UCSD-AML1 (cell line): ENCODE data around the gene MATN3.

ENCODE experiments used
- DNase-seq: peaks from one replicate; lab custom pipeline; 2025; ENCODE audit not compliant: unreplicated experiment; lab: John Stamatoyannopoulos, UW

Gene MATN3

DNA sequence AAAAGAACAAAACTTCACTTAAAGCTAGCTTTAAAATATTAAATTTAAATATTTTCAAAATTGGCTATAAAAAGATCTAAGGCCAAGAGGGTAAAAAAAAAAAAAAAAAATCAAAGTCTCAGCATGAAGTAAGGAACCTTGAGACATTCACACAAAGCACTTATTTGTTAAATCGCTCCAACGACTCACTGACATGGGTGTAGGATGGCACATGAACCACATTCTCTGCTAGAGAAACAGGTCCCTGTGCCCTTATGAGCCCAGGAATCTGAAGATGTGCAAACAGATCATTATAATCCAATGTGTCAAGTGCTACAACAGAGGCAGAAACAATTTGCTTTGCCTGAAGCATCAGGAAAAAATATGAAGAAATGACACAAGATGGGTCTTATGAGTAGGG is 25.2 kb upstream of the MATN3 start:
- DNase-seq: no peak

DNA sequence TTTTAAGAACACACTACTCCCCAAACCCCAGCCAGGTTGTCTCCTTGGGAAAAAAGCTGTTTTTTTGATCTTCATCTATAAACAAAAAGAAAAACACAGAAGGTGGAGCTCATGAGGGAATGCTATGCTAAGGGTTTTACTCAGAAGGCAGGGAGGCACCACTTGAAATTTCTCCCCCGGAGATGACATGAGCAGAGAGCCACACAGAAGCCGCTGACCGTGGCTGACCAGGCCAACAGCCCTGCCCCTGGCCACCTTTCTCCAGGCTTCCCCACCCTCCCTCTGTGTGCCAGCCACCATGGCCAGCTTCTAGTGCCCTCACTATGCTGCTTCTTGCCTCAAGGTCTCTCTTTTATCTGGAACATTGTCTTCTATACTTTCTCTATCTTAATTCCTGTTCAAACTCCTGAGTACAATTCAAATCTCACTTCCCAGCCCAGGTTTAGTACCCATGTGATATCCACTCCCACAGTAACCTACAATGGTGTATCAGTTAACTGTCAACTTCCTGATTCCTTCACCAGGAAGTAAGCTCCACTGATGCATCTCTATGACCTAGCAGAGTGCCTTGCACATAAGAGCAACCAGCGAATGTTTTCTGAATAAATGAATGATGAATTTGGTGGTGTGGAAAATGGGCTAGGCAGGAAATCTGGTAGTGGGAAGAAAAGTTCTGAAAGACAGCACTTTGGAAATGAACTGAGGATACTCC is 23.6 kb upstream of the MATN3 start:
- no peak for DNase-seq

DNA sequence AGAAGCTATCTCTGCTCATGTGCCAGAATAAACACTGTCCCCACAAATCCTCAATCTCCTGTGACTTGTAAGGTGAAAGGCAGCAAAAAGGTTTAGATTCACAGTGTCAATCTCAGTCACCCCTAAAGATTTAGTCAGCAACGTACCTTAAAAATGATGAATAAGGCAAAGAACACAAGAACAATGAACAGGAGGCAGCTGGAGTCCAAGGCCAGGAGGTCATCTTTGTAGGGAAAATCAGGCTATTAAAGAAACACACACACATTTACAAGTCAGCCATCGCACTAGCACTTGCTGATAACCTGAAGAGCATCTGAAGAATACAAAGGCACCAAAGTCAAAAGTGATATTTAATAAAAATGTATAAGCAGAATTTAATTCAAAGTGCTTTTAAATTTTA is 22.4 kb upstream of the MATN3 start:
- DNase-seq: no peak

DNA sequence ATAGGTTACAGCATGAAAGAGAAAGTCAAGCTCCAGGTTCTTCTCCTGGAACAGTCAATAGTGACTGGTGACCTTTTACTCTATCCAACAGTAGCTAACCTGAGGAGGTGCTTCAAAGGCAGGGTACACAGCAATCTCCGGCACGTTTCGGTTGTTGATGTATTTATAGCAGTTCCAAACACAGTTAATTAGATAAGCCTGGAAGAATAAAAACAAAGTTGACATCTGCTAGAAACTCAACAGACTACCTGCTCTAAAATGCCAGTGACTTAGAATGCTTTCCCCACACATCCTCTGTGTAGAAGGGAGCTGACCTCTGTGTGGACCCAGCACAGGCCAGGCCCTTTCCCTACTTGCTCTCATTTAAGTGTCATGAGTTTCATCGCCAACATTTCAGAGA is 21.8 kb upstream of the MATN3 start:
- no peak for DNase-seq

DNA sequence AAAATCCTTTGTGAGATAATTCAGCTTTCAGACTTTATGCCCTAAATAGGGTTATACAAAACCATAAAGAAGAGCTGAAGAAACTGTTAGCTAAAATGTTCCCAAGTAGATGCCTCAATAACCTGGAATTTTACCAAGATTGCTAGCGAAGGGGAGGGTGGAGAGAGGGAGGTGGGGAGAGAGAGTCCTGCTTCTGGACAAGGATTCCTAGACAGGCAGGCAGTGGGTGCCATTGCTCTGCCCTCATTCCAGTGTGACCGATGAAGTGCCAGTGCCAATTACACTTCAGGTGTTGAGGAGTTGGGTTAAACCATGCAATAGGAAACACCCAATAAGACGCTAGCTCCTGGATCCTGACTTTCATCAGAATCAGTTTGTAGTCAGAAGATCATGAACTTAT is 20.9 kb upstream of the MATN3 start:
- no peak for DNase-seq

DNA sequence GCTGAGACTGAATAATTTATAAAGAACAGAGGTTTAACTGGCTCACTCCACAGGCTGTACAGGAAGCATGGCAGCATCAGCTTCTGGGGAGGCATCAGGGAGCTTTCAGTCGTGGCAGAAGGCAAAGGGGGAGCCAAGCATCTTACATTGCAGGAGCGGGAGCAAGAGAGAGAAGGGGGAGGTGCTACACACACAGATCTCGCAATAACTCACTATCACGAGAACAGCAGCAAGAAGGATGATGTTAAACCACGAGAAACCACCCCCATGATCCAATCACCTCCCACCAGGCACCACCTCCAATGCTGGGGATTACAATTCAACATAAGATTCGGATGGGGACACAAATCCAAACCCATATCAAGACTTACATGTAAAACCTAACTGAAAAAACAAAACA is 17.8 kb upstream of the MATN3 start:
- no peak for DNase-seq

DNA sequence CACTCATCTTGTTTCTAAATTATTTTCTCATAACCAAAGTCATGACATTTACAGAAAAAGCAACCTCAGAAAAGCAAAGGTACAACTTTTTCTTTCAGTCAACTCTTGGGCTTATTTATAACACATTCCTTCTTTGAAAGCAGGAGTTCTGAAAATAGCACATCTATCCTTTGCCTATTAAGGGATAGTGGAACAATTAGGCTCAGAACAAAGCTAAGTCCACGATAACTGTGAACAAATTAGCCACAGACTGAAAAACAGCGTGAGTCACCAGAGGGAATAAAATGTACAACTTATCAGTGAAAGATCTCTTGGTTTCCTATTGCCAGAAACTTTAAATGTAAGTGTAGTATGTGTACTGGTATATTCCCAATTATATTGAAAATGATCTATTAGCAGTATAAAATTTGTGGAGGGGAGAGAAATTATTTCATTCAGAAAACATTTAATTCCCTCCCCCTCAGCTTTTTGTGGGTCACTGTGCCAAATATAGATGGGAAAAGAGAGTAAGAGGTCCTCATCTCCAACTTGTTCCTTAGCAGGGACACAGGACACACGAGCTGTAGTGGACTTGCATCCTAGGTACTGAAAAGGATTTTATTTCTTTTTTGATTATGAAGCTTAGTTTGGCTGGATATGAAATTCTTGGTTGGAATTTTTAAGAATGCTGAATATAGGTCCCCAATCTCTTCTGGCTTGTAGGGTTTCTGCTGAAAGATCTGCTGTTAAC is 15.4 kb upstream of the MATN3 start:
- DNase-seq: no peak

DNA sequence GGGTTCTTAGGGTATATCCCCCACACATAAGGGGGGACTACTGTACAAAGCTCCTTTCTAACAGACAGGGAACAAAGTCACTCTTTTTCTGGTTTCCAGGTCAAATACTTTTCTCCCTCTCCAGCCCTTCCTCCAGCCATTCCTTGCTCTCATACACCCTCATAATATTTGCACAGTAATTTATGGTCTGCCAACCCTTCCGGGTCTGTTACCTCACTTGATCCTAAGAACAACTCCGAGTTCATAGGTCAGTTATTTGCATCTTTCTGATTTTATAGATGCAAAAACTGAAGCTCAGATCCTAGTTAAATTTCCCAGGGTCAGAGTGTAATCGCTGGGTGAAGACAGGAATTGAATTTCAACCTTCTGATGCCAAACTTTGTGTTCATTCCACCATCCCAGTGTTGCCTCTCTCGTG is 14.8 kb upstream of the MATN3 start:
- DNase-seq: no peak

DNA sequence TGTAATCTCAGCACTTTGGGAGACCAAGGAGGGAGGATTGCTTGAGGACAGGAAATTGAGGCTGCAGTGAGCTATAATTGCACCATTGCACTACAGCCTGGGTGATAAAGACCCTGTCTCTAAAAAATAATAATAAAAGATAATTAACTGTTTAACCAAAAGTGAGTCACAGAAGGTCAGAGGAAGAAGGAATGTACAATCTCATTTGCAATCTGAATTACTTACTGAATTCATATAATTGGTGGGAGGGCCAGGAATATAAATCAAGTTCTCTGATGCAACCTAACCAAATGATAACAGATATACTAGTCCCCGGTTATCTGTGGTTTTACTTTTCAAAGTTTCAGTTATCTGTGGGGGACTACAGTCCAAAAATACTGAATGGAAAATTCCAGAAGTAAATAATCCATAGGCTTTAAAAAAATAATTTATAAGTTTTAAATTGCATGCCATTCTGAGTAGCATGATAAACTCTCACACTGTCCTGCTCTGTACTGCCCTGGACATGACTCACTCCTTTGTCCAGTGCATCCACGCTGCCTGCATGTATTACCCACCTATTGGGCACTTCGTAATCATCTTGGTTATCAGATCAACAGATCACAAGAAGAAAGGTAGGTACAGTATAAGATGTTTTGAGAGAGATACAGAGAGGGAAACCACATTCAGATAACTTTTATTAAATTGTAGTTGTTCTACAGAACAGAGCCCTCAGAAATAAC is 12.8 kb upstream of the MATN3 start:
- no peak for DNase-seq

DNA sequence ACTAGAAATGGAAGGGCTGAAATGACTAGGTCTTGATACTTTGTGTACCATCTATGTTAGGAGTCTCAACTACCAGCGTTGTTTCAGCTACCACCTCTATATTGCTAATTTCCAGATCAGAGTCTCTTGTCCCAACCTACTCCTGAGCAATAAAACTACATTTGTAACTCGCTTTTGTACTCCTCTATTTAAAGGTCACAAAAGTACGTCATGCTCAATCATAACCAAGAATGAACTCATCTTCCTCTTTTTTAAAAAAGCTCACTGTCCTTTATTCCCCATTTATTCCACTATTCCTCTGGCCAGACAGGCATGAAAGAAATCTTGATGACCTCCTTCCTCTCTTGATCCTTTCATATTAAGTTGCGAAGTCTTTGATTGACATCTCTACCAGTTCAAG is 11.2 kb upstream of the MATN3 start:
- DNase-seq: no peak

DNA sequence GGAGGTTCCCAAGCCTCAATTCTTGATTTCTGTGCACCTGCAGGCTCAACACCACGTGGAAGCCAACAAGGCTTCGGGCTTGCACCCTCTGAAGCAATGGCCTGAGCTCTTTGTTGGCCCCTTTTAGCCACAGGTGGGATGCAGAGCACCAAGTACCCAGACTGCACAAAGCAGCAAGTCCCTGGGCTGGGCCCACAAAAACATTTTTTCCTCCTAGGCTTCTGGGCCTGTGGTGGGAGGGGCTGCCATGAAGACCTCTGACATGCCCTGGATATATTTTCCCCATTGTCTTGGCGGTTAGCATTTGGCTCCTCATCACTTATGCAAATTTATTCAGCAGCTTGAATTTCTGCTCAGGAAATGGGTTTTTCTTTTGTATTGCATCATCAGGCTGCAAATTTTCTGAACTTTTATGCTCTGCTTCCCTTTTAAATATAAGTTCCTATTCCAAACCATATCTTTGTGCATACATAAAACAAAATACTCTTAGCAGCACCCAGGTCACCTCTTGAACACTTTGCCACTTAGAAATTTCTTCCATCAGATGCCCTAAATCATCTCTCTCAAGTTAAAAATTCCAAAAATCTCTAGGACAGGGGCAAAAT is 9.0 kb upstream of the MATN3 start:
- no peak for DNase-seq

DNA sequence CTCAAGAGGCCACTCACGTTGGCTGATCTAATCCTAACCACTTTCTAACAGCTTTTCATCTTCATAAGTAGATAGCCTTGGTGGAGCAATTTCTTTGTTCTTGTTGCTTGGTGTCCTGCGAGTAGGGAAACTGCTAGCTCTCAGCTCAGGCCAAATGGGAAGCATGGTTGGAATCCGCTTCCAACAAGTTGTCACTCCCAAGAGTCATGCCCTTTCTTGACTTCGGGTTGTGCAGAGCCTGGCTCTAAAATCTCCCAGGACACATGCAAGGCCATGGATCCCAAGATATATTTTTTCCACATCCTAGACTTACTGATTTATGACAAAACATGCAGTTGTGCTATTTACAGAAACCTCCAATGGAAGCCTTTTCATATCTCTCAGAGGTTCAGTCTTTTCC is 7.3 kb upstream of the MATN3 start:
- DNase-seq: no peak

DNA sequence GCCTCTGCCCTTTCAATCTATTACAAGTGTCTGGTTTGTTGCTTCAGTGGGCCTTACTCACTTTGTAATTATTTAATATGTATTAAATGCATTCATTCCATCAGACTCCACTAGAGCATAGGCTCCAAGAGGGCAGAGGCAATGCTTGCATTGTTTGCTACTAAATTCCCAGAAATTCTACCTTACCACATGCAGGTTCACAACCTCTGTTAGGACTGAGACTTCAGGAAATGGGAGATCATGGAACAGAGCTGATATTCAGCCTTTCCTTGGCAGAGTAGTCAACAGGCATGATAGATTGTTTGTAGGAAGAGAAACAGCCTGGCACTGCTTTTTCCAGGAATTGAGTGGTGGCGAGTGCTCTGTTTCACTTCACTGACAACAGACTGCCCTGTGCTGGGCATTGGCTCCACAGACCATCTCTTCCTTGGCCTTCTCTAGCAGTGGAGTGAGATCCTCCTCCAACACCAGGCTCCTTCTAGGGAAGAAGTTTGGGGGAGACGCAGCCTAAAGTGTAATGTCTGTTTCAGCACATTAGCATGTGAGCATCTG is 6.2 kb upstream of the MATN3 start:
- no peak for DNase-seq

DNA sequence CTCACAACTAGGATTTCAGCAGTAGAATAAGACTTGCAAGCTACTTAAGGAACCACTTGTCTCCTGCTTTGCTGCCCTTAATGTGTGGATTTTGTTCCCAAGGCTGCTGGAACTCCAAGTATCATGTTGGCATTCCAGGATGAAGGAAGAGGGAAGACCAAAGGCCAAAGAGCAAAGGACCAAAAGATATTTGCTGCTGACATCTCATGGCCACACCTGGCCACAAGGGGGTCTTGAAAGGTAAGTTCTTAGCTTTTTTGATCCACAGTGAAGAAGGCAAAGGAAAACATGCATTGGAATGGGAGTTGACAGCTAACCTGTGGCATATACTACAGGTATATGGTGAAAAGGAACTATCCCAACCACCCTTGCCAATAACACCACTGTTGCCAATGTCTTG is 3.9 kb upstream of the MATN3 start:
- DNase-seq: no peak

DNA sequence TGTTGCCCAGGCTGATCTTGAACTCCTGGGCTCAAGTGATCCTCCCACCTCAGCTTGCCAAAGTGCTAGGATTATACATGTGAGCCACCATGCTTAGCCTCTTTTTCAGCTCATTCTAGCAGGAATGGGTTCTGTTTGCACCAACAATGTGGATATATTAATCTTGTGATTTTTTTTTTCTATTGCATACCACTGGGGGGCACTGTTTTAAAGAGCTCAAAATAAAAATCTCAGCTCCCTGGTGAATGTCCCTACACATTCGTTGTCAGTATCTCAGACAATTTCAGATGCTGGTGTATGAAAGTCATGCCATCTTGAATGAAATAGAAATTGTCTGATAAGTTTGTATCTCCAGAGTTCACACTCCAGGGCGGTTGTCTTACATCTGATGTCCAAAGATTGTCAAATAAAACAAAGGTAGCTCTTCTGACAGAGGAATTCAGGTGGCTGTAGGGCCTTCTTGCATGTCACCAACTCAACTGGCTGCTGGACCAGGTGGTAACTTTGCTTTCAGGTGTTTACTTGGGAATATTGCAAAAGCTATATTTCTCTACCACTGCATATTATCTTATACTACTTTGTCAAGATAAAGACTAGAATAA is 3.1 kb upstream of the MATN3 start:
- no peak for DNase-seq

DNA sequence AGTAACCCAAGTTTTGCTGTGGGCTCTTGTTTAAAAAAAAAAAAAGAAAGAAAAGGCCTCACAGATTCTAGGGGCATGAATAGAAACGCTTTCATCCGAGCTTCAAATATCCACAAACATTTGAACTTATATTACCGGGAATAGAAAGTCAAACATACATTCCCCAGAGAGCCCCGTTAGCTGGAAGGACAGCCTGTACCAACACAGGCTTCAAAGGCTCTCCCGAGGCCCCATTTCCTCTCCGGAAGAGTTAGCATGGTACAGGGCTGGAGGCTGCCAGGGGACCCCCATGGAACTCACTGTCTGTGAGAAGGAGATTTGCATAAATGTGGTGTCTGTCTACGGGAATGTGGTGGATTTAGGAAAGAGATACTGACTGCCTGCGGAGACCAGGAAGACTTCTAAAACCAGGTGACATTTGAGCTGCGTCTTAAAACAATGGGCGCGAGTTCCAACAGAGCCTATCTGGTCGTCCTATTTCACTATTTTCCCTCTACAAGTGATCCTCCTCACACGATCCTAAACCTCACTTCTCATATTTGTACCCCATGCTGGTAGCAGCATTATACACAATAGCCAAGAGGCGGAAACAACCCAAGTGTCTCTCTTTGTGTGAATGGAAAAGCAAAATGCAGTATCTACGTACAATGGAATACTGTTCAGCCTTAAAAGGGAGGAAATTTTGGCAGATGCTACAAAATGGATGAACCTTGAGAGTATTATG is 820 bp upstream of the MATN3 start:
- DNase-seq: no peak

DNA sequence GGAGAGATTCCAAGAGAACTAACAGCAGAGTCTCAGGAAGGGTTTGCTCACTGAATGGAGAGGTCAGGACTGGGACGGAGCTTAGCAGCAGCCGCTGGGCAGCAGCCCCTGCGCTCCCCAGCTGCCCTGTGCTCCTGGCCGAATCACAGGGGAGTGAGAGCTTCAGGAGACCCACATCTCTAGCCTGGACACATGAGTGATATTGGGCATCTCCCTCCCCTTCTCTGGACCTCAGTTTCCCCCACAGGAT is 511 bp downstream of the MATN3 start:
- DNase-seq: no peak

DNA sequence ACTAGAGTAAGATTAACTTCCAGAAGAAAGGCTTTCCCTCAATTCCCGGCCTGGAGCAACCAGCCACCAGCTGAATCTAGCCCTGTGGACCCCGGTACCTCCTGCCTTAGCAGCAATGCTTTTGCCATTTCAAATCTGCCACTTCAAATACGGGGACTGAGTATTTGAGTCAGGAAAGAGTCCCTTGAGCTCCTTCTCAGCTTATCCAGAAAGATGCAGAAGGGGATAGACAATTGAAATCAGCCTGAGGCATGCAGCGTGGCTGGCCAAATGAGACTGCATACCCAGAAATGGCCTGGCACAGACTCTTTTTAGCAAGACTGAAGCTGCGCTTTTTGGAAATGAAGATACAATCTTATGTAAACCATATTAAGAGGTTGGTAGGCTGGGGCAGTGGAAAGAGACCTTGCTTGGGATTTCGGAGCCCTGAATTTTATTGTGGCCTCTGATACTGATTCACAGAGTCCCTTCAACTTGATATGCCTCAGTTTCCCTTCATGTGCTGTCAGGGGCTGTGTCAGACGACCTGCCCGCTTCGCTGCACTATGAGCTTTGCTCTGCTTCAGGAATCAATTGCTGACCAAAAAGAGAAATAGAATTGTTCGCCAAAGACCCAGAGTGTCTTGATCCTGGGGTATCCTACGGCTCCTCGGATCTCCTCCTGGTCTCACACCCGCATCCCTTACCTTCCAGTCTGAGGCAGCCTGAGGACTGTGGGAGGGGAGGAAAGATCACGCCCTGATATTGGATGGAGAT is 1.0 kb downstream of the MATN3 start:
- DNase-seq: no peak

DNA sequence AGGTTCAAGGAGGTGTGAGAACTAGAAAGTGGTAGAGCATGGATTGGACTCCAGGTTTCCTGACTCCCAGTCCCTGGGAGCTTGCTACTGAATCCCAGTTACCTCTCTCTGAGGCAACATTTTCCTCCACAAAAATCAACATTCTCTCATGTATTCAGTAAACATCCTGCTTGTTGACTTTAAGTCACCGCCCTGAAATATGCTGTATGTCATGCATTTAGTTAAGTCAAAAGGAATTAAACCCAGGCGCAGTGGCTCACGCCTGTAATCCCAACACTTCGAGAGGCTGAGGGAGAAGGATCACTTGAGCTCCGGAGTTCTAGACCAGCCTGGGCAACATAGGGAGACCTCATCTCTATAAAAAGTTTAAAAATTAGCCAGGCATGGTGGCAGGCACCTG is 3.8 kb downstream of the MATN3 start:
- no peak for DNase-seq

DNA sequence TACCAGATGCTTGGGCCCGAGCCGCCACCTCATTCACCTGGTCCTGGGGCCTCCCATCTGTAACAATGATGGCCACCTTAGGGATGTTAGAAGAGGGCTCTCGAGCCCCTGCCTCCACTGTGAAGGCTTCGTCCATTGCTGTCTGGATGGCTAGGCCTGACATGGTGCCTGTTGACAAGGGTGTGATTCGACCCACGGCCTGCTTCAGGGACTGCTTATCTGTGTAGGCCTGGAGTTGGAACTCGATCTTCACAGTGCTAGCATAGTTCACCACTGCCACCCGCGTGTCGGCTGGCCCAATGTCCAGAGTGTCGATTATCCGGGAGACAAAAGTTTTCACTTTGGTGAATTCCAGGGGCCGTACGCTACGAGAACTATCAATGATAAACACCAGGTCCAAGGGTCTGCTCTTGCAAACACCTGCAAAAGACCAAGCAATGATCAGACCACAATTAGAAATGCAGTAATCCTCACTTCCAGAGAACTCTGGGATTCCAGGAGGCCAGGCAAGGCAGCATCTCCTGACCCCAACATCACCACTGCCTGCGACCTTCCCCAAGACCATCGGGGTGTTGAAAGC is 6.5 kb downstream of the MATN3 start:
- DNase-seq: no peak
